ENCODE measurements around the gene KRTAP10-9.
"Not testable (repeated sequence)": the region's sequence is repeated elsewhere in the genome, so short reads cannot be mapped to it uniquely, and the experiment has no call there.

Gene KRTAP10-9

DNA sequence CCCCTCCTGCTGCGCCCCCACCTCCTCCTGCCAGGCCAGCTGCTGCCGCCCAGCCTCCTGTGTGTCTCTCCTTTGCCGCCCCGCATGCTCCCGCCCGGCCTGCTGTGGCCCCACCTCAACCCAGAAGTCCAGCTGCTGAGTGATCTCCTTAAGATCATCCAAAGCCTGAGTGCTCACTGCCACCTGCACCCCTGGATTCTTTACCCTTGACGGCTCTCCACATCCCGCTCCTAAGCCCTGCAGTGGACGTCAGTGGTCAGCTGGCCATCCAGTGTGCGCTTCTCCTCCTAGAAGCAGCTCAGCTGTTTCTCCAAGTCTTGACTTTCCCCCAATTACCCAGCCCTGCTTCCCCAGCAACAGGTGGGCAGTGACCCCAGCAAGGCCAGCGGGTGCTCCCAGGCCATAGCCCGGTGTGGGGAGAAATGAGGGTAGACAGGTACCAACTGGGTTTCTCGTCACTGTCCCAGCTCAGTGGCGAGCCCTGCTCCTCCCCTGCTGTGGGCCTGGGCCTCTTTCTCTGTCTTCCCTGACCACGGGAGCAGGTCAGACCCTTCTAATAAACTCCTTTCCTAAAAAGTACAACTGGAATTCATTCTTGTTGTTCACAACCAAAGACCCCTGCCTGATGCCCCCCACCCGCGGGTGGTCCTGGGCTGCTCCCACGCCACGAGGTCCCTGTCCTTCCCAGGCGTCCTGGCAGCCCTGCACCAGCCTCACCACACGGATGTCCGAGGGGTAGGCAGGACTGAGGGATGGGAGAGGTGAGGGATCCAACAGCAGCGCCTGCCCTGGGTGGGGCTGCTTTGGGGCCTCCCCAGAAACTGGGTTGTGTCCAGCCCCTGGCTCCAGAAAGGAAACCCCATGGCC lies 25.1 kb upstream of the KRTAP10-9 start:
- intact Hi-C loops (cut with micrococcal nuclease) = no loop called here
- Mint-ChIP-seq H3K27ac (no peak overlapping the region), H3K4me3 (no peak overlapping the region), H3K9me3 (peaks cover 16% of the 10 kb centered on the region), H3K4me1 (ENCODE audit: low read depth) (no peaks in the 10 kb centered on the region), H3K36me3 (ENCODE audit: low read depth) (no peaks in the 10 kb centered on the region), H3K27me3 (peaks cover 13% of the 10 kb centered on the region)

DNA sequence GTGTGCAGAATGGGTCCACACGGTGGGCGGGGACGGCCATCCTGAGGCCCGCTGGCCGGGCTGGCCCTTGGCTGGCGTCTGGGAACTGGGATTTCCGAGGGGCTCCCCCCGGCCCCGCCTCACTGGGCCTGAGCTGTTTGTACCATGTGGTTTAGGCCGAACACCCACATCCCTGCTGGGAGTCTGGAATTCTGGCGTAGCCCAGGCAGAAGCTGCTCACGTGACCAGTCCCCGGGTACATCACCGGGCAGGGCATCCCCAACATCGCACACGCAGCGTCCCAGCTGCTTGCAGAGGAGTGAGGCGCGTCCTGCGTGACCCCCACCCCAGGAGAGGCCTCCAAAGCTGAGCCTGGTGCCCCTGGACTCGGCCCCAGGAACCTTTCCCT lies 24.4 kb upstream of the KRTAP10-9 start:
- peaks cover 16% of the 10 kb centered on the region for H3K9me3 Mint-ChIP-seq
- no peaks in the 10 kb centered on the region for H3K36me3 Mint-ChIP-seq (ENCODE audit: low read depth)
- H3K4me1 Mint-ChIP-seq (ENCODE audit: low read depth) = no peaks in the 10 kb centered on the region
- intact Hi-C loops (cut with micrococcal nuclease) = no loop called here
- no peak overlapping the region for H3K4me3 Mint-ChIP-seq
- no peak overlapping the region for H3K27ac Mint-ChIP-seq
- peaks cover 13% of the 10 kb centered on the region for H3K27me3 Mint-ChIP-seq

DNA sequence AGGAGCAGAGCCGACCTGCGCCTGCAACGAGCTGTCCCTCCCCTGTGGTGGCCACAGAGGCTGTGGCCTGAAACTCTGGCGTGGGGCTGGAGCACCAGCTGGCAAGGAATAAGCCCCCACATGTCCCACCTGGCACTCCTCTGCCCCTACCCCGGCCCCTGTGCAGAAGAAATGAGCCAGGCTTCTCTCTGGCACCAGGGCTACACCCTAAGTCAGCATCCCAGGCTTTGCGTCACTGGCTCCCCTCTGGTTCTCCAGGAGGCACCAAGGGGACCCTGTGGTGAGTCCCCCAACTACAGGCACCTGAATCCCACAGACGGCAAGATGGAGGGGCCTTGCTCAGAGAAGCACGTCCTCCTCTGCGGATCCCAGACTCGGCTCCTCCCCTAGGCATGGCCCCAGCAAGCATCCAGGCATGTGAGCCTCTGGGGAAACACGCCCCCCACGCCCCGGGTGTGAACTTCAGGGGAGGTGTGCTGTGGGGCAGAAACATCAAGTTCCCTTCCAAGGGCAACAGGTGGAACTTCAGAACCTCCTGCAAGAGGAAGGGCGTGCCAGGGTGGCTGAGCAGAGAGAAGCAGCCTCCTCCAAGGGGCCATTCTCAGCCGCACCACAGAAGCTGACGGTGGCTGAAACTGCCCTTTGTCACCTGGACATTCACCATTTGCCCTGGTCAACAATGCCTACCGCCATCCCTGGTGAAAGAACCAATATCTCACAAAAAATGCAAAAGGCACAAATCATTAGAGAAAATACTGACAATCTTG lies 23.6 kb upstream of the KRTAP10-9 start:
- Mint-ChIP-seq H3K9me3 (peaks cover 16% of the 10 kb centered on the region), H3K36me3 (ENCODE audit: low read depth) (no peaks in the 10 kb centered on the region), H3K27ac (no peak overlapping the region), H3K27me3 (peaks cover 9% of the 10 kb centered on the region), H3K4me3 (no peak overlapping the region), H3K4me1 (ENCODE audit: low read depth) (no peaks in the 10 kb centered on the region)
- intact Hi-C loops (cut with micrococcal nuclease) = no loop called here

DNA sequence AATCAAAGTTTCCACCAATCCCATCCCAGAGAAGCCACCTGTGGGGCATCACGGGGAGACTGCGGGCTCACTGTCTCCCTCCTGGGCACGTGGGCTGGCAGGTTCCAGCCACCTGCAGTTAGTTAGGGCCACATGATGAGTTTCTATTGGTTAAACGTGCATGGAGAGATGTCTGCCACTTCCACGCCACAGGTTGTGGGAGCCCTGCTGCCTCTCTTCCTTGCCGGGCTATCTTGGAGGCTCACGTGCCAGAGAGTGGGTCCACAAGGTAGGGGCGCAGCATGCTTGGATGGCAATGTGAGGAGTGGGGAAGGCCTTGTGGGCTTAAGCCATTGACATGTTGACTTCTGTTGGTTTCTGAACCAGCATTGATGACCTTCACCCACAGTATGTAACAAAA lies 23.0 kb upstream of the KRTAP10-9 start:
- Mint-ChIP-seq H3K9me3 (peaks cover 20% of the 10 kb centered on the region), H3K27ac (no peak overlapping the region), H3K4me3 (no peak overlapping the region), H3K36me3 (ENCODE audit: low read depth) (no peaks in the 10 kb centered on the region), H3K27me3 (peaks cover 9% of the 10 kb centered on the region), H3K4me1 (ENCODE audit: low read depth) (no peaks in the 10 kb centered on the region)
- intact Hi-C loops (cut with micrococcal nuclease) = no loop called here

DNA sequence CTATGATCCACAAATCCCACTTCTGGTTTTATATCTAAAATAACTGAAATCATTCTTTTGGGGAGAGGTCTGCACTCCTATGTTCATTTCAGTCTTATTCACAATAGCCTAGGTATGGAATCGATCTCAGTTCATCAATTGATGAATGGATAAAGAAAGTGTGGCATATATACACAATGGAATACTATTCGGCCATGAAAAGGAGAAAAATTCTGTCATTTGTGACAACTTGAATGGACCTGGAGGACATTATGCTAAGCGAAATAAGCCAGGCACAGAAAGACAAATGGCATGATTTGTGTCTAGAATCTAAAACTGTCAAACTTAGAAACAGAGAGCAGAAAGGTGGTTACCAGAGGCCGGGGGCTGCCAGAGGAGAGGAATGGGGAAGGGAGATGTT lies 20.4 kb upstream of the KRTAP10-9 start:
- H3K4me1 Mint-ChIP-seq (ENCODE audit: low read depth) = no peaks in the 10 kb centered on the region
- no peak overlapping the region for H3K27ac Mint-ChIP-seq
- no peaks in the 10 kb centered on the region for H3K36me3 Mint-ChIP-seq (ENCODE audit: low read depth)
- H3K4me3 Mint-ChIP-seq = no peak overlapping the region
- peaks cover 46% of the 10 kb centered on the region for H3K9me3 Mint-ChIP-seq
- H3K27me3 Mint-ChIP-seq = peaks cover 4% of the 10 kb centered on the region
- intact Hi-C loops (cut with micrococcal nuclease) = no loop called here

DNA sequence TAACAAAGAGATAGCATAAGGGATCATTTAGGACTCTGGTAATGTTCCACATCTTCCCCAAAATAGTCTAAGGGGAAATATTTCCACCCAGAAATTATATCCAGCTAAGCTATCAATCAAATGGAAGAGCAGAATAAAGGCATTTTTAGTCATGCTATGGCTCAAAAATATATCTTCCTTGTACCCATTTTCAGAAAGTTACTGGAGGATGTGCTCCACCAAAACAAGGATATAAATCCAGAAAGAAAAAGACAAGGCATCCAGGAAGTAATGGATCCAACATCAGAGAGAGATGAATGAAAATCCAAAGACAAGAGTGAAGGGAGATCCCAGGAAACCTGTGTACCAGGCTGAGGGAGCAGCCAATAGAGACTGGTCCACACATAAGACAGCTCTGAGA lies 17.7 kb upstream of the KRTAP10-9 start:
- H3K27ac Mint-ChIP-seq = no peak overlapping the region
- intact Hi-C loops (cut with micrococcal nuclease) = no loop called here
- no peaks in the 10 kb centered on the region for H3K4me1 Mint-ChIP-seq (ENCODE audit: low read depth)
- no peaks in the 10 kb centered on the region for H3K36me3 Mint-ChIP-seq (ENCODE audit: low read depth)
- H3K4me3 Mint-ChIP-seq = no peak overlapping the region
- H3K27me3 Mint-ChIP-seq = peaks cover 4% of the 10 kb centered on the region
- H3K9me3 Mint-ChIP-seq = peaks cover 48% of the 10 kb centered on the region

DNA sequence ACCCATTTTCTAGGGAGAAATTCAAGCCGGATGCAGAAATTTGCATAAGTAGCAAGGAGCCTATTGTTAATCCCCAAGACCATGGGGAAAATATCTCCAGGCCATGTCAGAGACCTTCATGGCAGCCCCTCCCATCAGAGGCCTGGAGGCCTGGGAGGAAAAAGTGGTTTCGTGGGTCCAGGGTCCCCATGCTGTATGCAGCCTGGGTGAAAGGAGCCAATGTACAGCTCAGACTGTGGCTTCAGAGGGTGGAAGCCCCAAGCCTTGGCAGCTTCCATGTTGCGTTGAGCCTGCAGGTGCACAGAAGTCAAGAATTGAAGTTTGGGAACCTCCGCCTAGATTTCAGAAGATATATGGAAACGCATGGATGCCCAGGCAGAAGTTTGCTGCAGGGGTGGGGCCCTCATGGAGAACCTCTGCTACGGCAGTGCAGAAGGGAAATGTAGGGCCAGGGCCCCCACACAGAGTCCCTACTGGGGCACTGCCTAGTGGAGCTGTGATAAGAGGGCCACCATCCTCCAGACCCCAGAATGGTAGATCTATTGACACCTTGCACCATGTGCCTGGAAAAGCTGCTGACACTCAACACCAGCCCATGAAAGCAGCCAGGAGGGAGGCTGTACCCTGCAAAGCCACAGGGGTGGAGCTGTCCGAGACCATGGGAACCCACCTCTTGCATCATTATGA lies 16.6 kb upstream of the KRTAP10-9 start:
- H3K27ac Mint-ChIP-seq; H3K27me3 Mint-ChIP-seq; intact Hi-C loops (cut with micrococcal nuclease); H3K36me3 Mint-ChIP-seq (ENCODE audit: low read depth); H3K4me3 Mint-ChIP-seq; H3K4me1 Mint-ChIP-seq (ENCODE audit: low read depth): not testable (repeated sequence)
- peaks cover 43% of the 10 kb centered on the region for H3K9me3 Mint-ChIP-seq

DNA sequence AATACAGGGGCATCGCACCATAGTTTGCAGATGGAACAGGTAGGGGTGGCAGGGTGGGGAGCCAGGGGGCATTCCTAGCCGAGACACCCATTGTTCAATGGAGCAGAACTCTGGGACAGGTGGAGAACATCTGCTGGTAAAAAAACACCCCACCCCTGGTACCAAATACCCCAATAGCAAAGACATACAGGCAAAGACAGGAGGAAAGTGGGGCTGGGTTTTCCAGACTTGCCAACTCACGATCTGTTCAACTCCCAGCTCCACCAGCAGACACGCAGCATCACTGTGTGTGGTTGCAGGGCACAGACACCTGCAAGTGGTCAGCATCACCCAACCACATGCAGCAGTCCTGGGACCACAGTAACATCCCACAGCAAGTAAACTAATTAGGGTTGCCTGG lies 15.3 kb upstream of the KRTAP10-9 start:
- H3K4me1 Mint-ChIP-seq (ENCODE audit: low read depth) = no peaks in the 10 kb centered on the region
- intact Hi-C loops (cut with micrococcal nuclease) = no loop called here
- H3K36me3 Mint-ChIP-seq (ENCODE audit: low read depth) = no peaks in the 10 kb centered on the region
- no peak overlapping the region for H3K4me3 Mint-ChIP-seq
- H3K27ac Mint-ChIP-seq = no peak overlapping the region
- peaks cover 38% of the 10 kb centered on the region for H3K9me3 Mint-ChIP-seq
- peaks cover 1% of the 10 kb centered on the region for H3K27me3 Mint-ChIP-seq

DNA sequence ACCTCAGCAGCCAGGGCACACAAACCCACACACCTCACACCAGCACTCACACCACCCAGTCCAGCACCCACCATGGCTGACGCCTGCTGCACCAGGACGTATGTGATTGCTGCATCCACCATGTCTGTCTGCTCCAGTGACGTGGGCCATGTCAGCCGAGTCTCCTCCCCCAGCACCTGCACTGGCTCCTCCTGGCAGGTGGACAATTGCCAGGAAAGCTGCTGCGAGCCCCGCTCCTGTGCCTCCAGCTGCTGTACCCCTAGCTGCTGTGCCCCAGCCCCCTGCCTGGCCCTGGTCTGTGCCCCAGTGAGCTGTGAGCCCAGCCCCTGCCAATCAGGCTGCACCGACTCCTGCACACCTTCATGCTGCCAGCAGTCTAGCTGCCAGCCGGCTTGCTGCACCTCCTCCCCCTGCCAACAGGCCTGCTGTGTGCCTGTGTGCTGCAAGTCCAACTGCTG lies 14.8 kb upstream of the KRTAP10-9 start, which contains the start of gene KRTAP10-8:
Gene KRTAP10-8 (plus strand): TSS at position 51 of the 458 bp plus-strand sequence. CDS start 22 bp downstream, at position 73.
- Mint-ChIP-seq H3K27me3 (peaks cover 1% of the 10 kb centered on the region), H3K4me1 (ENCODE audit: low read depth) (no peaks in the 10 kb centered on the region), H3K4me3 (no peak within 1 kb of the TSS), H3K9me3 (peaks cover 37% of the 10 kb centered on the region), H3K36me3 (ENCODE audit: low read depth) (no peaks in the 10 kb centered on the region), H3K27ac (no peak within 1 kb of the TSS)
- intact Hi-C loops (cut with micrococcal nuclease) = no loop called here

DNA sequence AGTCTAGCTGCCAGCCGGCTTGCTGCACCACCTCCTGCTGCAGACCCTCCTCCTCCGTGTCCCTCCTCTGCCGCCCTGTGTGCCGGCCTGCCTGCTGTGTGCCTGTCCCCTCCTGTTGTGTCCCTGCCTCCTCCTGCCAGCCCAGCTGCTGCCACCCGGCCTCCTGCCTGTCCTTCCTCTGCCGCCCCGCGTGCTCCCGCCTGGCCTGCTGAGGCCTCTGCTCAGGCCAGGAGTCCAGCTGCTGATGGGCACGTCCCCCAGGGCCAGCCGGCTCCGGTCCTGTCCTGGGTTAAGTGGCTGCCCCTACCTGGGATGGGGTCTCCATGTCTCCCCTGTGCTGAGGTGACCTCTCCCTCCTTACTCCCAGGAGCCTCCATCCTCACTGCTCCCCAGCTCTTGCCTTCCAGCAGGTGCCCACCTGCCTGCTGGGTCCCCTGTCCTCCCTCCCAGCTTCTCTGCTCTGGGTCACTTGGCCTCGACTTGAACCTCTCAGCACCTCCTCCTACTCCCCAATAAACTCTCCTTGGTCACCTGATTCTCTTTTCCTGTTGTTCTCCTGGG lies 14.1 kb upstream of the KRTAP10-9 start:
- Mint-ChIP-seq H3K27ac (no peak overlapping the region), H3K4me3 (no peak overlapping the region), H3K36me3 (ENCODE audit: low read depth) (no peaks in the 10 kb centered on the region), H3K27me3 (peaks cover 1% of the 10 kb centered on the region), H3K4me1 (ENCODE audit: low read depth) (no peaks in the 10 kb centered on the region), H3K9me3 (peaks cover 37% of the 10 kb centered on the region)
- intact Hi-C loops (cut with micrococcal nuclease) = no loop called here

DNA sequence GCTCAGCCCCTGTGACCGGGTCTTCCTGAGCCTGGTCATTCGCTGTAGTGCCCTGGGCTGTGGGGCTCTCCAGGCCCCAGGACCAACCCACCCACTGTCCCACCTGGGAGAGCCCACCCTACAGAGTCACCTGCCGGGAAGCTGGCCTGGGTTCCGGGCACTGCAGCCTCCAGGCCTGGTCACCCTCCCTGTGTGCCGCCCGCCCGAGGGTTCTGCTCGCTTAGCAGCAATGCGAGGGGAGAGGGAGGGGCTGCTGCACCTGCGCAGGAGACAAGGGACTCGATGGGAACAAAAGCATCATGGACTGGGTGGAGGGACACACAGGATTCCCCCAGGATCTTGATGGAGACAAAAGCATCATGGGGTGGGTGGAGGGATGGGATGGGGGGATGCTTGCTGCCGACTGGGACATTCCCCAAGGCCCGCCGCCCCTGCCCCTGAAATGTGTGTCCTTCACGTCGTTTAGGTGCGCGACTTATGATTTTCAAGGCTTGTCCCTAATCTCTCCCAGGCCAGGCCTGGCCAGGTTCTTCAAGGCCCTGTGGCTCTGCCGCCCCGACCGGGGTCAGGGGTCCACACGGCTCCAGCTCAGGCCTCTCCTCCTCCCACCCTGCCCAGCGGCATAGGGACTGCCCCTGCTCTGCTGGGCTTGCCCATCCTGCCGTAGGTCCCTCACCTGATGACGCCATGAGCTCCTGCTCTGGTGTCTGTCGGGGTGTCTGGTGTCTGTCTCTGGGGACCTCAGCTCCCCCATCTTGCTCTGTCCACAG lies 13.3 kb upstream of the KRTAP10-9 start:
- H3K27me3 Mint-ChIP-seq = peaks cover 1% of the 10 kb centered on the region
- no peak overlapping the region for H3K27ac Mint-ChIP-seq
- peaks cover 36% of the 10 kb centered on the region for H3K9me3 Mint-ChIP-seq
- intact Hi-C loops (cut with micrococcal nuclease) = no loop called here
- H3K4me1 Mint-ChIP-seq (ENCODE audit: low read depth) = peaks cover 6% of the 10 kb centered on the region
- no peaks in the 10 kb centered on the region for H3K36me3 Mint-ChIP-seq (ENCODE audit: low read depth)
- no peak overlapping the region for H3K4me3 Mint-ChIP-seq

DNA sequence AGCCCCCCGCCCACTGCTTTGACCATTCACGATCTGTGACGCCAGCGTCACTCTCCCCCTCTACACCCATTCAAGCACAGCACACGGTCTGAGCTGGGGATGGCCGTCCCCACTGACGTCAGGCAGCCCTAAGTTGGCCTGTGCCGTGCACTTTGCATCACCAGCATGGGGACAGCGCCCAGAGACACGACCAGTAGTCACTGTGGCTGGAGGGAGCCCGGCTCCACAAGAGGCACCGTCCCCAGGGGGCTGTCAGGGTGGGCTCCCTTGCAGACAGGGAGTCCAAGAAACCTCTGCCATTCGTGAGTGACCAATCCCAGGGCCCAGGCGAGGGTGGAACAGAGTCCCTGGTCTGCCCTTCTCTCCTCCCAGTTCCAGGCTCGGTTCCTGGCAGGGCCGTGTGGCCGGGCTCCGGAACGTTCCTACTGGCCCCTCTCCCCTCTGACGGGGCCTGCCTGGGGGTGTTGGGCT lies 12.7 kb upstream of the KRTAP10-9 start:
- intact Hi-C loops (cut with micrococcal nuclease) = no loop called here
- Mint-ChIP-seq H3K36me3 (ENCODE audit: low read depth) (no peaks in the 10 kb centered on the region), H3K4me1 (ENCODE audit: low read depth) (peaks cover 10% of the 10 kb centered on the region), H3K9me3 (peaks cover 33% of the 10 kb centered on the region), H3K27me3 (peaks cover 1% of the 10 kb centered on the region), H3K27ac (no peak overlapping the region), H3K4me3 (no peak overlapping the region)

DNA sequence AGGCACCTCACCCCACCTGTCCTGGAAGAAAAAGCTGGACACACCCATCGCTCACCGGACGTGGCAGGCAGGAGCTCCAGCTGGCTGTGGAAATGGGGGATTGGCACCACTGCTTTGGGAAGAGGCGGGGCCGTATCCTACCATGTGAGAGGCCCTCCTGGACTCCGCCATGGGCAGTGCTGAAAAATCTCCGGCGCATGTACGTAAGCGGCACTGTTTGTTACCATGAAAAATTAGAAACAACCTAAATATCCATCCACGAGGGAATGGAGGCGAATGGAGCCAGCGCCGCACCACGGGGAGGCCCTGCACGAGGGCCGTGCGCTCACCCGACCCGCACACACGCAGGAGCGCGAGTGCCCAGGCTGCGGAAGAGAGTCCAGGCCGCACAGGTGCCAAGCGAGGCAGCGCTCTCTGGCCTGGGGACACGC lies 11.9 kb upstream of the KRTAP10-9 start:
- Mint-ChIP-seq H3K36me3 (ENCODE audit: low read depth) (no peaks in the 10 kb centered on the region), H3K4me1 (ENCODE audit: low read depth) (peaks cover 10% of the 10 kb centered on the region), H3K4me3 (no peak overlapping the region), H3K9me3 (peaks cover 33% of the 10 kb centered on the region), H3K27me3 (peaks cover 4% of the 10 kb centered on the region), H3K27ac (no peak overlapping the region)
- intact Hi-C loops (cut with micrococcal nuclease) = no loop called here
